ENCODE measurements around the gene KIF11. TPM values are rescaled to one million over a fixed set of nuclear protein-coding genes. Genes with fewer than 3 reads are reported as not detected.

Gene KIF11
- total RNA-seq, 1 experiment from 2014 or later, result 14.2 TPM

- H3K4me2 ChIP-seq (ENCODE audit: low read depth, low read length, poor library complexity, severe bottlenecking), result peak overlapping the region; percentile 75
- peaks cover 45% of the 10 kb centered on the region for H3K4me1 ChIP-seq (ENCODE audit: low read length)
- H3K79me2 ChIP-seq (ENCODE audit: low read length), result peaks cover 73% of the 10 kb centered on the region
- no peak for DNase-seq
- H3K9me2 ChIP-seq (replicated peaks; ENCODE audit: insufficient read depth, low read length), result no peaks in the 10 kb centered on the region
- H3K27ac ChIP-seq (ENCODE audit: low read length), result no peak overlapping the region
- no peaks in the 10 kb centered on the region for H4K20me1 ChIP-seq (ENCODE audit: insufficient read depth, low read depth, low read length)
- H3K9ac ChIP-seq (ENCODE audit: low read length), result no peak overlapping the region
- no peaks in the 10 kb centered on the region for H3K9me3 ChIP-seq (ENCODE audit: low read length)
- H3K27me3 ChIP-seq (ENCODE audit: low read length), result no peaks in the 10 kb centered on the region
- peak overlapping the region; percentile 80; the same call in 1 of the 2 replicates for H3K4me3 ChIP-seq (ENCODE audit: low read length)
- no peaks in the 10 kb centered on the region for H3K36me3 ChIP-seq (ENCODE audit: insufficient read depth, low read length)
- H2AFZ ChIP-seq (ENCODE audit: low read length), result no peak overlapping the region
These were observed 2.6 kb downstream of the KIF11 start for GRCh38 chr10:92595505-92595904.

DNA sequence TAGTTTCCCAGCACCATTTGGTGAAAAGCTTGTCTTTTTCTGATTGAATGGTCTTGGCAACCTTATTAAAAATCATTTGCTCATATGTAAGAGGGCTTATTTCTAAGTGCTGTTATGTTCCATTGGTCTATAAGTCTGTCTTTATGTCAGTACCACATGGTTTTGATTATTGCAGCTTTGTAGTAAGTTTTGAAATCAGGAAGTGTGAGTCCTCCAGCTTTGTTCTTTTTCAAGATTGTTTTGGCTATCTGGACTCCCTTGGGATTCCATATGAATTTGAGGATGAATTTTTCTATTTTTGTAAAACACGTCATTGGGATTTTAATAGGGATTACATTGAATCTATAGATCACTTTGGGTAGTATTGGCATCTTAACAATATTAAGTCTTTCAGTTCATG lies 5.4 kb downstream of the KIF11 start:
- Histone ChIP-seq H4K20me1 (ENCODE audit: insufficient read depth, low read depth, low read length) (no peaks in the 10 kb centered on the region), H3K79me2 (ENCODE audit: low read length) (peaks cover 97% of the 10 kb centered on the region), H3K27ac (ENCODE audit: low read length) (no peak overlapping the region), H3K4me1 (ENCODE audit: low read length) (peaks cover 32% of the 10 kb centered on the region), H2AFZ (ENCODE audit: low read length) (no peak overlapping the region), H3K36me3 (ENCODE audit: insufficient read depth, low read length) (no peaks in the 10 kb centered on the region), H3K4me3 (ENCODE audit: low read length) (no peak overlapping the region), H3K9me2 (replicated peaks; ENCODE audit: insufficient read depth, low read length) (no peaks in the 10 kb centered on the region), H3K27me3 (ENCODE audit: low read length) (no peaks in the 10 kb centered on the region), H3K9ac (ENCODE audit: low read length) (no peak overlapping the region), H3K4me2 (ENCODE audit: low read depth, low read length, poor library complexity, severe bottlenecking) (no peak overlapping the region), H3K9me3 (ENCODE audit: low read length) (no peaks in the 10 kb centered on the region)
- DNase-seq, result no peak

GRCh38 chr10:92604841-92605240 lies 11.9 kb downstream of the KIF11 start:
- peaks cover 65% of the 10 kb centered on the region for H3K79me2 ChIP-seq (ENCODE audit: low read length)
- no peaks in the 10 kb centered on the region for H3K9me2 ChIP-seq (replicated peaks; ENCODE audit: insufficient read depth, low read length)
- H3K4me3 ChIP-seq (ENCODE audit: low read length), result no peak overlapping the region
- H3K27me3 ChIP-seq (ENCODE audit: low read length), result no peaks in the 10 kb centered on the region
- H3K9me3 ChIP-seq (ENCODE audit: low read length), result no peaks in the 10 kb centered on the region
- no peak overlapping the region for H3K9ac ChIP-seq (ENCODE audit: low read length)
- H4K20me1 ChIP-seq (ENCODE audit: insufficient read depth, low read depth, low read length), result no peaks in the 10 kb centered on the region
- H3K27ac ChIP-seq (ENCODE audit: low read length), result no peak overlapping the region
- no peak for DNase-seq
- no peak overlapping the region for H3K4me2 ChIP-seq (ENCODE audit: low read depth, low read length, poor library complexity, severe bottlenecking)
- peaks cover 7% of the 10 kb centered on the region; the same call in 1 of the 2 replicates for H3K36me3 ChIP-seq (ENCODE audit: insufficient read depth, low read length)
- no peaks in the 10 kb centered on the region for H3K4me1 ChIP-seq (ENCODE audit: low read length)
- H2AFZ ChIP-seq (ENCODE audit: low read length), result no peak overlapping the region

DNA sequence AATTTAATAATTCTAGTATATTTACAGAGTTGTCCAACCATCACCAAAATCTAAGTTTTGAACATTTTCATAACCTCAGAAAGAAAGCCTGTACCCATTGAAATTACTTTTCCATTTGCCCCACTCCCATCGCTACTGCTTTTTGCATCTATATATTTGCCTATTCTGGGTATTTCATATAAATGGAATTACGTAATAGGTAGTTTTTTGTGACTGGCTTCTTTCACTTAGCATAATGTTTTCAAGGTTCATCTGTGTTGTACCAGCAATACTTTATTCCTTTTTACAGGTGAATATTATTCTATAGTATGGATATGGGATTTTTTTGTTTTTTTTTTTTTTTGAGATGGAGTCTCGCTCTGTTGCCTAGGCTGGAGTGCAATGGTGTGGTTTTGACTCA lies 22.6 kb downstream of the KIF11 start:
- H3K9ac ChIP-seq (ENCODE audit: low read length), result no peak overlapping the region
- peaks cover 13% of the 10 kb centered on the region; the same call in 1 of the 2 replicates for H3K79me2 ChIP-seq (ENCODE audit: low read length)
- no peaks in the 10 kb centered on the region for H3K9me2 ChIP-seq (replicated peaks; ENCODE audit: insufficient read depth, low read length)
- no peak for DNase-seq
- no peak overlapping the region for H3K27ac ChIP-seq (ENCODE audit: low read length)
- no peaks in the 10 kb centered on the region for H3K27me3 ChIP-seq (ENCODE audit: low read length)
- H4K20me1 ChIP-seq (ENCODE audit: insufficient read depth, low read depth, low read length), result no peaks in the 10 kb centered on the region
- H3K4me1 ChIP-seq (ENCODE audit: low read length), result no peaks in the 10 kb centered on the region
- H2AFZ ChIP-seq (ENCODE audit: low read length), result no peak overlapping the region
- H3K4me2 ChIP-seq (ENCODE audit: low read depth, low read length, poor library complexity, severe bottlenecking), result no peak overlapping the region
- no peaks in the 10 kb centered on the region for H3K9me3 ChIP-seq (ENCODE audit: low read length)
- no peak overlapping the region for H3K4me3 ChIP-seq (ENCODE audit: low read length)
- peaks cover 29% of the 10 kb centered on the region for H3K36me3 ChIP-seq (ENCODE audit: insufficient read depth, low read length)

GRCh38 chr10:92619368-92619767 lies 26.4 kb downstream of the KIF11 start:
- H3K27ac ChIP-seq (ENCODE audit: low read length), result no peak overlapping the region
- peaks cover 37% of the 10 kb centered on the region for H3K36me3 ChIP-seq (ENCODE audit: insufficient read depth, low read length)

DNA sequence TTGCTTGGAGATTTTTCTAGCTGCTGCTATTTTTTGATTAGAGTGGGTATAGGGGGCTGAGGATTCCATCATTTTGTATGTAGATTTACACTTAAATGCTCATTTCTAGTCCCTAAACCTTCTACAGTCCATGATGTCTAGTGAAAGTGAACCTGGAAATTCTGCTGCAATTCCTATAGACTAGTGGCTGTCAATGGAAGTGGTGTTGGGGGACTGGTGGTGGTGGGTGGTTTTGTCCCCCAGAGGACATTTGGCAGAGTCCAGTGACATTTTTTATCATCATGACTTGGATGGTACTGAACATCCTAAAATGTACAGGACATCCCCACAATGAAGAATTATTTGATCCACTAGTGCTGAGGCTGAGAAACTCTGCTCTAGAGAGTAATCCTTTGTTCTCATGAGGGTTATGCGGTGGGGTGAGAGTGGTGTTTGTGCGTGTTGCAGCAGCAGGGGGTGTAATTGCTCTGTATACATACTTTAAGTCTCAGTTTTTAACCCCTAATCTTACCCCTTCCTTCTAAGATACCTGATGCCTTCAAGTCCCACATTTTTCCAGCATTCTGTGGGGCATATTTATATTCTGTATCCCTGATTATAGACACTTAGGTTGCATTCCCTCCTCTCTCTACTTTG lies 35.0 kb downstream of the KIF11 start:
- Histone ChIP-seq H3K9me3 (ENCODE audit: low read length) (no peaks in the 10 kb centered on the region), H2AFZ (ENCODE audit: low read length) (no peak overlapping the region), H3K79me2 (ENCODE audit: low read length) (no peaks in the 10 kb centered on the region), H3K4me2 (ENCODE audit: low read depth, low read length, poor library complexity, severe bottlenecking) (no peak overlapping the region), H3K36me3 (ENCODE audit: insufficient read depth, low read length) (peaks cover 21% of the 10 kb centered on the region), H4K20me1 (ENCODE audit: insufficient read depth, low read depth, low read length) (no peaks in the 10 kb centered on the region), H3K27me3 (ENCODE audit: low read length) (no peaks in the 10 kb centered on the region), H3K4me3 (ENCODE audit: low read length) (no peak overlapping the region), H3K9me2 (replicated peaks; ENCODE audit: insufficient read depth, low read length) (no peaks in the 10 kb centered on the region), H3K27ac (ENCODE audit: low read length) (no peak overlapping the region), H3K4me1 (ENCODE audit: low read length) (no peaks in the 10 kb centered on the region), H3K9ac (ENCODE audit: low read length) (no peak overlapping the region)
- no peak for DNase-seq

More at GRCh38 chr10:92619368-92619767, 26.4 kb downstream of the KIF11 start:
- Histone ChIP-seq H3K4me3 (ENCODE audit: low read length) (no peak overlapping the region), H3K27me3 (ENCODE audit: low read length) (no peaks in the 10 kb centered on the region), H3K4me2 (ENCODE audit: low read depth, low read length, poor library complexity, severe bottlenecking) (no peak overlapping the region), H2AFZ (ENCODE audit: low read length) (no peak overlapping the region), H3K9me2 (replicated peaks; ENCODE audit: insufficient read depth, low read length) (no peaks in the 10 kb centered on the region), H4K20me1 (ENCODE audit: insufficient read depth, low read depth, low read length) (no peaks in the 10 kb centered on the region), H3K9me3 (ENCODE audit: low read length) (no peaks in the 10 kb centered on the region), H3K9ac (ENCODE audit: low read length) (no peak overlapping the region), H3K4me1 (ENCODE audit: low read length) (no peaks in the 10 kb centered on the region), H3K79me2 (ENCODE audit: low read length) (peaks cover 7% of the 10 kb centered on the region; the same call in 1 of the 2 replicates)
- no peak for DNase-seq

DNA sequence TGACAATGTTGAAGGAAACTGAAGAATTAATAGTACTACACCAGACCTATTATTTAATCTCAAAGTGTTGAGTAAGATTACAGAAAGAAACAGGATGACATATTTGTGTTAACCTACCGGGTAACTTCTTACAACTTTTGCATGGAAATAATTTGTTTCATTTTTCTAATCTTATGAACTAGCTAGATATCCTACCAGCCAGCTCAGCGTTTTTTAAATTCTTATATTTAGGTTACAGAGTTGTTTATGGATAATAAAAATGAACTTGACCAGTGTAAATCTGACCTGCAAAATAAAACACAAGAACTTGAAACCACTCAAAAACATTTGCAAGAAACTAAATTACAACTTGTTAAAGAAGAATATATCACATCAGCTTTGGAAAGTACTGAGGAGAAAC lies 37.0 kb downstream of the KIF11 start:
- no peaks in the 10 kb centered on the region for H3K9me3 ChIP-seq (ENCODE audit: low read length)
- no peak overlapping the region for H3K9ac ChIP-seq (ENCODE audit: low read length)
- H3K4me1 ChIP-seq (ENCODE audit: low read length), result no peaks in the 10 kb centered on the region
- no peak overlapping the region for H2AFZ ChIP-seq (ENCODE audit: low read length)
- no peaks in the 10 kb centered on the region for H3K79me2 ChIP-seq (ENCODE audit: low read length)
- H4K20me1 ChIP-seq (ENCODE audit: insufficient read depth, low read depth, low read length), result no peaks in the 10 kb centered on the region
- no peak for DNase-seq
- H3K9me2 ChIP-seq (replicated peaks; ENCODE audit: insufficient read depth, low read length), result no peaks in the 10 kb centered on the region
- H3K27me3 ChIP-seq (ENCODE audit: low read length), result no peaks in the 10 kb centered on the region
- H3K36me3 ChIP-seq (ENCODE audit: insufficient read depth, low read length), result peaks cover 18% of the 10 kb centered on the region
- no peak overlapping the region for H3K4me2 ChIP-seq (ENCODE audit: low read depth, low read length, poor library complexity, severe bottlenecking)
- H3K27ac ChIP-seq (ENCODE audit: low read length), result no peak overlapping the region
- no peak overlapping the region for H3K4me3 ChIP-seq (ENCODE audit: low read length)

GRCh38 chr10:92638037-92638436 lies 45.1 kb downstream of the KIF11 start:
- Histone ChIP-seq H3K27ac (ENCODE audit: low read length) (peak overlapping the region; percentile 50), H4K20me1 (ENCODE audit: insufficient read depth, low read depth, low read length) (no peaks in the 10 kb centered on the region), H2AFZ (ENCODE audit: low read length) (no peak overlapping the region), H3K4me1 (ENCODE audit: low read length) (peaks cover 23% of the 10 kb centered on the region), H3K4me3 (ENCODE audit: low read length) (no peak overlapping the region), H3K36me3 (ENCODE audit: insufficient read depth, low read length) (peaks cover 36% of the 10 kb centered on the region), H3K9me3 (ENCODE audit: low read length) (no peaks in the 10 kb centered on the region), H3K9me2 (replicated peaks; ENCODE audit: insufficient read depth, low read length) (no peaks in the 10 kb centered on the region), H3K27me3 (ENCODE audit: low read length) (no peaks in the 10 kb centered on the region), H3K79me2 (ENCODE audit: low read length) (peaks cover 13% of the 10 kb centered on the region; the same call in 1 of the 2 replicates), H3K4me2 (ENCODE audit: low read depth, low read length, poor library complexity, severe bottlenecking) (peak overlapping the region; percentile 29), H3K9ac (ENCODE audit: low read length) (no peak overlapping the region)
- DNase-seq, result no peak
